HG03103 (cell line): ENCODE results near the gene MMP11.

ENCODE experiments used
- ATAC-seq: cut with Tn5 transposase; IDR thresholded peaks from one replicate; pipeline ENCODE4 v1.9.1; 2021; ENCODE audit warnings: low read depth; ENCODE audit not compliant: unreplicated experiment

Gene MMP11

GRCh38 chr22:23779731-23780130 lies 7.1 kb downstream of the MMP11 start:
- ATAC-seq = no peak

- ATAC-seq = no peak
These were observed 7.6 kb downstream of the MMP11 start for GRCh38 chr22:23780146-23780748.

- no peak for ATAC-seq
These were observed 8.4 kb downstream of the MMP11 start for GRCh38 chr22:23781065-23781464.

- no peak for ATAC-seq
These were observed 9.0 kb downstream of the MMP11 start for GRCh38 chr22:23781511-23782183.

GRCh38 chr22:23782252-23782651 lies 9.6 kb downstream of the MMP11 start:
- ATAC-seq = no peak

- no peak for ATAC-seq
These were observed 10.1 kb downstream of the MMP11 start for GRCh38 chr22:23782703-23783102.

- ATAC-seq = no peak
These were observed 10.9 kb downstream of the MMP11 start for GRCh38 chr22:23783265-23784150.

GRCh38 chr22:23784215-23784732 lies 11.6 kb downstream of the MMP11 start:
- no peak for ATAC-seq

GRCh38 chr22:23786261-23786710 lies 13.6 kb downstream of the MMP11 start:
- no peak for ATAC-seq

- peak; percentile 71 for ATAC-seq
These were observed 14.3 kb downstream of the MMP11 start, which contains the start of gene SMARCB1 for GRCh38 chr22:23786752-23787599. Gene SMARCB1 (plus strand): TSS chr22:23786966. CDS start chr22:23787170, 204 bp downstream.

- ATAC-seq = no peak
These were observed 14.9 kb downstream of the MMP11 start for GRCh38 chr22:23787600-23787896.

GRCh38 chr22:23787910-23788309 lies 15.3 kb downstream of the MMP11 start:
- ATAC-seq = no peak

GRCh38 chr22:23789121-23789520 lies 16.5 kb downstream of the MMP11 start:
- ATAC-seq = no peak

- ATAC-seq = no peak
These were observed 17.0 kb downstream of the MMP11 start for GRCh38 chr22:23789638-23790037.

- ATAC-seq = no peak
These were observed 18.4 kb downstream of the MMP11 start for GRCh38 chr22:23790819-23791737.

- ATAC-seq = no peak
These were observed 19.3 kb downstream of the MMP11 start for GRCh38 chr22:23791738-23792645.

- no peak for ATAC-seq
These were observed 20.7 kb downstream of the MMP11 start for GRCh38 chr22:23793326-23793725.

- no peak for ATAC-seq
These were observed 23.8 kb downstream of the MMP11 start for GRCh38 chr22:23796461-23796860.
